ENCODE measurements around the gene TOMT. TPM values are rescaled to one million over a fixed set of nuclear protein-coding genes. Genes with fewer than 3 reads are reported as not detected.

Gene TOMT
- total RNA-seq, 1 donor from 2014 or later, result not detected

DNA sequence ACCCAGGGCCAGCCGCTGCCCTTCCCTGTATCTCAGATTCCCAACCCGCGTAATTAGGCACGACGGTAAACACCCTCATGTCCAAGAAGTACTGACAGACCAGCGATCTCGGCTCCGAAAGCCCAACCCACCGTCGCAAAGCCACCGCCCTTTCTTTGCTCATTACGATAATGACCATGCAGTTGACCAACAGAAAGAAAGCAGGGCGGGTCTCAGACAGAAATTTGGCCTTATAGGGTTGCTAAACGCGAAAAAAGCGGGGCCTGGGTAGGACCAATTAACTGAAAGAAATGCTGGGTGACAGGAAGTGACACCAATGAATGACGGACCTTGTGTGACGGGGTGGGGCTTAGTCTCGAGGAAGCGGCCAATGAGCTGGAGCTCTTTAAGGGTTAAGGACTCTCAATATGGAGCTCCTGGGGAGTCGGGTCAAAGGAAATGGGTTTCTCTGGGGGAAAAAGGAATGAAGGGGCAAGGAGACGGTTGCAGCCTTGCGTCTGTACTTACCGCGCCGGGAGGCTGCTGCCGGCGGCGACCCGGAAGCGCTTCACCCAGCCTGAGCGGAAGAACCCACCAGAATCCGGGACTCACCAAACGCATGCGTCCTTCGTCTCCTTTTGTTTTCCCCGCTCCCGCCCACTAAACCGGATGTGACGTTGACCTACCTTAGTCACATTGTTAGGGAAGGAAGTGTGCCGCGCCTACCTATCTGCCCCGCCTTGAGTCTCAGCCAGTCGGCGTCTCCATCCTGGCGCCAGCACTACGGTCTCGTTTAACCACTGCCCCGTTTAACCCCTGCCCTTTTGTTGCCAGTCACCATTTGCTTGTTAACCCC lies 6.6 kb downstream of the TOMT start, which contains the start of gene ANAPC15:
Gene ANAPC15 (minus strand): TSS at position 553 of the 835 bp plus-strand sequence. CDS start 1,419 bp downstream, outside the sequence.
- peaks cover 1% of the 10 kb centered on the region for H3K27me3 Mint-ChIP-seq (ENCODE audit: low read depth)
- peaks cover 19% of the 10 kb centered on the region for H3K4me1 Mint-ChIP-seq
- peak; percentile 92 to 94 for DNase-seq (ENCODE audit: low spot score in 2 of 2, unreplicated experiment in 2 of 2)

DNA sequence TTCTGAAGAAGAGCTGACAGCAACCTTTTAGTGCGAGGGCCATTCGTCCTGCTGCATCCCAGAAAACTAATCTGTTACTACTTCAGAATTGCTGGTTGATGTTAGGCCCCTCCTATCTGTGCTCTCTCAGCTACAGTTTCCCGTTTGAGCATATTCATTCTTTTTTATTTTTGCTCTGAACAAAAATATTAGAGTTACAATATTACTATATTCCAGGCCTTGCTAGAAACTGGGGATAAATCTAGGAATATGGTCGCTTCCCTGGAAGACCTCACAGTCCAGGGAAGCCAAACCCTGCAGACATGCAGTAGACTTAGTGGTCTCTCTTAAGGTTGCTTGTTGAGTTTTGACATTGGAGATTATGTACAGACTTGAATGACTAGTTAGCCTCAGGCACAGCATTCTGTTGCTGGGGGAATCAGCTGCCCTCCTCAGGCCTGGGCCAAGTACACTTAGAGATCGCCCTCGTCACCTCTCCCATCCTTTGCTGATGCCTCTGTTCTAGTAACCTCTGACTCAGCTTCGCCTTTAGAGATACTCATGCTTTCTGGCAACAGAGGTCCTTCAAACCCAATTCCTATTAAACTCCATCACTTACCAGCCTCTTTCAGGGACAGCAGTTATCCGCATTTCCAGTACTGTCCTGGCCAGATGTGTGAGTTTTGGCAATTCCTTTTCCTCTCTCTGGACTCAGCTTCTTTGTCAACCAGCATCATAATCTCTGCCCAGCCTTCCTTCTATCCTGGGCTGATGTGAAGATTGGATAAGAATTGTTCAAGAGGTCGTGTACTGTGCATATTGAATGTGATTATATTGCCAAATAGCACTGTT lies 7.5 kb downstream of the TOMT start:
- Mint-ChIP-seq H3K27me3 (ENCODE audit: low read depth) (peaks cover 1% of the 10 kb centered on the region), H3K27ac (peak overlapping the region; percentile 100), H3K4me3 (peak overlapping the region; percentile 95), H3K4me1 (peaks cover 23% of the 10 kb centered on the region), H3K9me3 (no peaks in the 10 kb centered on the region), H3K36me3 (peaks cover 2% of the 10 kb centered on the region)
- TF ChIP-seq, protein P1, sequence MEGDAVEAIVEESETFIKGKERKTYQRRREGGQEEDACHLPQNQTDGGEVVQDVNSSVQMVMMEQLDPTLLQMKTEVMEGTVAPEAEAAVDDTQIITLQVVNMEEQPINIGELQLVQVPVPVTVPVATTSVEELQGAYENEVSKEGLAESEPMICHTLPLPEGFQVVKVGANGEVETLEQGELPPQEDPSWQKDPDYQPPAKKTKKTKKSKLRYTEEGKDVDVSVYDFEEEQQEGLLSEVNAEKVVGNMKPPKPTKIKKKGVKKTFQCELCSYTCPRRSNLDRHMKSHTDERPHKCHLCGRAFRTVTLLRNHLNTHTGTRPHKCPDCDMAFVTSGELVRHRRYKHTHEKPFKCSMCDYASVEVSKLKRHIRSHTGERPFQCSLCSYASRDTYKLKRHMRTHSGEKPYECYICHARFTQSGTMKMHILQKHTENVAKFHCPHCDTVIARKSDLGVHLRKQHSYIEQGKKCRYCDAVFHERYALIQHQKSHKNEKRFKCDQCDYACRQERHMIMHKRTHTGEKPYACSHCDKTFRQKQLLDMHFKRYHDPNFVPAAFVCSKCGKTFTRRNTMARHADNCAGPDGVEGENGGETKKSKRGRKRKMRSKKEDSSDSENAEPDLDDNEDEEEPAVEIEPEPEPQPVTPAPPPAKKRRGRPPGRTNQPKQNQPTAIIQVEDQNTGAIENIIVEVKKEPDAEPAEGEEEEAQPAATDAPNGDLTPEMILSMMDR (IDR thresholded peaks at IDR 0.05; ENCODE audit: unreplicated experiment), result no peak
- no peak for DNase-seq (ENCODE audit: low spot score in 2 of 2, unreplicated experiment in 2 of 2)

More for the DNA sequence above, 6.6 kb downstream of the TOMT start, which contains the start of gene ANAPC15:
- TF ChIP-seq, protein P1 (IDR thresholded peaks at IDR 0.05; ENCODE audit: unreplicated experiment), result no peak
- no peaks in the 10 kb centered on the region for H3K9me3 Mint-ChIP-seq
- H3K4me3 Mint-ChIP-seq, result peak within 1 kb of the TSS; percentile 95
- peak within 1 kb of the TSS; percentile 100 for H3K27ac Mint-ChIP-seq
- peaks cover 5% of the 10 kb centered on the region for H3K36me3 Mint-ChIP-seq

DNA sequence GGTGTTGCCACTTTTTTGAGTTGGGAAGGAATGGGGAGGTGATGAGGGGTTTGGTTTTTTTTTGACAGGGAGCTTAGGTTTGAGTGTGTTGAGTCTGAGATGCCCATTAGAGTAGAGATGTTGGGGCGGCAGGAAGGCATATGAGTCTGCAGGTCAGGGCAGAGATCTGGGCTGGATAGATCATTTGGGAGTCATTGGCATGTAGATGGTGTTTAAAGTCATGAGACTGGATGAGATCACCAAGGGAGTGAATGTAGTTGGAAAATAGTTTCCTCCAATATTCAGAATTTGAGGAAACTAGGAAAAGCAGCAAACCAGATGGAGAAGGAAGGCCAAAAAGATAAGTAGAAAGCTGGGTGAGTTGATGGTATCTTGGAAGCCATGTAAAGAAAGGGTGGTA lies 8.8 kb downstream of the TOMT start:
- Mint-ChIP-seq H3K27me3 (ENCODE audit: low read depth) (peaks cover 1% of the 10 kb centered on the region), H3K27ac (no peak overlapping the region), H3K9me3 (no peaks in the 10 kb centered on the region), H3K36me3 (peaks cover 2% of the 10 kb centered on the region), H3K4me1 (peaks cover 35% of the 10 kb centered on the region), H3K4me3 (no peak overlapping the region)
- TF ChIP-seq, protein P1 (IDR thresholded peaks at IDR 0.05; ENCODE audit: unreplicated experiment), result no peak
- no peak for DNase-seq (ENCODE audit: low spot score in 2 of 2, unreplicated experiment in 2 of 2)

DNA sequence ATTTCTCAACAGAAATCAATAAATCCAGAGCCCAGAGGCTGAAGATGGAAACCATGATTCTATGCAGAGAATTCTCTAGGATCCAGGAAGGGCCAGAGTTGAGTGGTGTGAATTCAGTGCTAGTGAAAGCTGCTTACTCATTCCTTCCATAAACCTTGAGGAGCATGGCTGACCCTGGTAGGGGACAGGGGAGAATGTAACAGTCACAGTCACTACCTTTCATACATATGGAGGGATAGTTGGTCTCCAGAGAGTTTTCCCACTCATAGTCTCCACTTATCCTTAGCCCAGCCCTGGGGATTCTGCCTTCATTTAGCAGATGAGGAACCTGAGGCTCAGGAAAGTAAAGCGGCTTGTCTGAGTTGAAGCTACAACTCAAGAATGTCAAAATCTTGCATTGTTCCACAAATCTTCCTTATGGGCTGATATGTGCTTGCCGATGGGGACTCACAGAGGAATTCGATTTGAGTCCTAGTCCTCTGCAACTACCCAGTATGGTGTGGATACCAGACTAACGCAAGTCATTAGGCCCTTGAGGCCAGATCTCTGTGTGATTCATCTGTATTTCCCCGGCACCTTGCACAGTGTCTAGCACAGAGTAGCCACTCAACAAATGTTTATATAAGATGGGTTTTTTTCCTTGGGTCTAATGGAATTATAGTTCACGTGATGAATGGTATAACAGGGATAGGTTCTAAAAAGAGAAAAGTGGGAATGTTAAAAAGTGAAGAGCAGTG lies 10.5 kb downstream of the TOMT start:
- peaks cover 1% of the 10 kb centered on the region for H3K27me3 Mint-ChIP-seq (ENCODE audit: low read depth)
- no peak for DNase-seq (ENCODE audit: low spot score in 2 of 2, unreplicated experiment in 2 of 2)
- H3K4me1 Mint-ChIP-seq, result peaks cover 35% of the 10 kb centered on the region
- no peaks in the 10 kb centered on the region for H3K9me3 Mint-ChIP-seq
- no peaks in the 10 kb centered on the region for H3K36me3 Mint-ChIP-seq
- H3K27ac Mint-ChIP-seq, result no peak overlapping the region
- no peak overlapping the region for H3K4me3 Mint-ChIP-seq
- TF ChIP-seq, protein P1 (IDR thresholded peaks at IDR 0.05; ENCODE audit: unreplicated experiment), result no peak

DNA sequence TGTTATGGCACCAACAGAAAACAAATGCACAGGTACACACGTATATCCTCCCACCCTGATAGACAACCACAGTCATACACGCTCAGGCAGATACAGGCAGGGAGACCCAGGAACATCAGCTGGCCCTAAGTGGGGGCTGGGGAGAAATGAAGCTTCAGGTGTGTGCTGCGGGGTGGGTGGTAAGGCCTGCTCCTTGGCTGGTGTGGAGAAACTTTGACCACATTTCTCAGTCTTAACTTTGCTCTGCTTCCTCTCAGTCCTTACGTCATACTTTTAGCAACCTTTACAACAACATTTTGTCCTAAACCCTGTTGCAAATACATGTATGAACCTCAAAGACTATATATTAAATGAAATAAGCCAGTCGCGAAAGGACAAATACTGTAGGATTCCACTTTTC lies 13.5 kb downstream of the TOMT start:
- no peaks in the 10 kb centered on the region for H3K9me3 Mint-ChIP-seq
- peak overlapping the region; percentile 85 for H3K27ac Mint-ChIP-seq
- peaks cover 1% of the 10 kb centered on the region for H3K27me3 Mint-ChIP-seq (ENCODE audit: low read depth)
- H3K36me3 Mint-ChIP-seq, result no peaks in the 10 kb centered on the region
- H3K4me3 Mint-ChIP-seq, result no peak overlapping the region
- no peak for DNase-seq (ENCODE audit: low spot score in 2 of 2, unreplicated experiment in 2 of 2)
- H3K4me1 Mint-ChIP-seq, result peaks cover 21% of the 10 kb centered on the region
- TF ChIP-seq, protein P1 (IDR thresholded peaks at IDR 0.05; ENCODE audit: unreplicated experiment), result no peak

Measured in mesothelial cell of epicardium (in vitro differentiated cells).